G401.6 (cell line): ENCODE measurements around the gene ITGBL1.

Source experiments
- FAIRE-seq: peaks from 2 replicates; lab custom pipeline; 2012; peaks lifted over from hg19 to GRCh38; lab: Jason Lieb, UNC

The ITGBL1 gene

DNA sequence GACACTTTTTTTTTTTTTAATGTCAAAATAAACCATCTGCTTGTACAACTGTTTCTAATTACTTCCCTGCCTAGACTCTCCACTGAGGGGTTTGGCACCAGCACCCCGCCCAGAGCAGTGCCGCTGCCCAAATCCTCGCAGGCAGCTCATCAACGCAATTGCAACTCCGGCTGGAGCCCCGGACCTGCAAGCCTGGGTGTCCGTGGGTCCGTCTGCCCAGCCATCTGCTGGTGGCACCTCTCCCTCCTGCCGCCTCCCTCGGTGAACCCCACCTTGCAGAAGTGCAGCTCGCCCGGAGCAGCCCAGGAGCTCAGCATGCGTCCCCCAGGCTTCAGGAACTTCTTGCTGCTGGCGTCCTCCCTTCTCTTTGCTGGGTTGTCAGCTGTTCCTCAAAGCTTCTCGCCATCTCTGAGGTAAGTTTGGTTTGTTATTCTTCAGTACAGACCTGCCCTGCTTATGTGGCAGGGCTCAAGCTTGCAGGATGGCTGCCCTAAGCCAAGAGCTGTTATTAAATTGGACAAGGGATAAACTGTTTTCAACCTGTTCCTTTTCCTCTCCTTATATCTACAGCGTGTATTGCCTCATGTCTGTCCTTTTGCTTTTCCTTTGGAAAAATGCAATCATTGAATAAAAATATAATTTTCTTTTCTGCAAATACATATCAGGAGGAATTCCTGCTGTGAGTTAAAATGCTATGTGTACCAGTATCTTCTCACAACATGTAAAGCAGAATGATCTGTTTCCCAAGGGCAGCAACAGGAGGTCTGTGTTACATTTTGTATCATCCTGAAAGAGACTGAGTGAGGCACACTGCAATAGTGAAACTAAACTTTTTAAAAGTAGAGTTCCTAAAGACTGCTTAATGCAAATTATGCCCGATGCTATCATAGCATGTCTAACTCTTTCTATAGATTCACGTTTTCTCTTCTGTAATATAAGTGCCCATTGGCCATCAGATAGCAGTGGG is at the start of gene ITGBL1:
Gene ITGBL1, plus strand, starts transcription at position 157 of the 967 bp plus-strand sequence. Its CDS starts 159 bp downstream, at position 316.
- FAIRE-seq: no peak

- no peak for FAIRE-seq
Measured at GRCh38 chr13:101406791-101407190, 45.7 kb upstream of the ITGBL1 start.

- FAIRE-seq: no peak
Measured at GRCh38 chr13:101408154-101408553, 44.3 kb upstream of the ITGBL1 start.

DNA sequence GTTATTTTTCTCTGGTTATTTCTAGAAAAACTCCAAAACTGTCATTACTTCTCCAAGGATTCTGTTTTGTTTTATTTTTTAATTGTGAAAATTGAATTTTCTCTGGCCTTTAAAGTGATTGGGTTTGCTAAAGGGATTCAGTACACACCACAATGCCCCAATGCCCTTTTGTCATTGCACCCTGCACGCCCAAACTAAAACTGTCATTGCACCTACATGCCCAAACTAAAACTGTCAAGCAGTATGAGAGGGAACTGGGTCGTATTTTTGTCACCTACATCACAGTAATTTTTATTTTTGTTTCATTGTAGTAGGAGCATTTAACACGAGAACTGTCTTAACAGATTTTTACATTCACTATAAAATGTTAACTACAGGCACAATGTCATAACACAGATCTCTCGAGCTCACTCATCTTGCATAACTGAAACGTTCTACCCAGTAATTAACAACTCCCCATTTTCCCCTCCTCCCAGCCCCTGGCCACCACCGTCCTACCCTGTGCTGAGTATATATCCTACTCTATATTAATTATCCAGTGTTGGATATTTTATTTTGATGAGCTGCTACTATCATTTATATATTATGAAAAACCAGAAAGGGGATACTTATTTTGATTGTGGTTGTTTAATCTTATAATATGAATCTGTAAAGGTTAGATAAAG is 43.4 kb upstream of the ITGBL1 start:
- no peak for FAIRE-seq

- FAIRE-seq: no peak
Measured at GRCh38 chr13:101412076-101412475, 40.4 kb upstream of the ITGBL1 start.

- no peak for FAIRE-seq
Measured at GRCh38 chr13:101415358-101416174, 36.9 kb upstream of the ITGBL1 start.

- FAIRE-seq: no peak
Measured at GRCh38 chr13:101416181-101417042, 36.1 kb upstream of the ITGBL1 start, which contains the start of gene NALCN. TSS of gene NALCN (minus strand) at chr13:101416508. CDS start at chr13:101399126, 17,382 bp downstream.

GRCh38 chr13:101417043-101417406 is 35.5 kb upstream of the ITGBL1 start:
- FAIRE-seq: no peak

GRCh38 chr13:101417501-101417900 is 35.0 kb upstream of the ITGBL1 start:
- no peak for FAIRE-seq

GRCh38 chr13:101423872-101424271 is 28.6 kb upstream of the ITGBL1 start:
- FAIRE-seq: no peak

GRCh38 chr13:101424381-101425155 is 27.9 kb upstream of the ITGBL1 start:
- no peak for FAIRE-seq

DNA sequence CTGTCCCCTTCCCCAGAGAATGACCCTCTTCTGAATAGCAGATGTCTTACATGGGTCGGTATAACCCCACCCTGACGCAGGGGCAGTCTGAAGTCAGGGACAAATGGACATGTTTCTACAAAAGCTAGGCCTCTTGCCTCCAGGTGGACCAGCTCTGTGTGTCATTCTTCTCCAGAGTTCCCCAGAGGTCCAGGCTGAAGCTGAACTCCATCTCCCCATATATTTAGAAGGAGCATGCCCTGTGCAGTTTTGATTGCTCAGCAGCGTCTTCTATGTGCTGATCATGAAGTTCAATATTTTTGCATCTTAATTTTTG is 27.4 kb upstream of the ITGBL1 start:
- FAIRE-seq: no peak

DNA sequence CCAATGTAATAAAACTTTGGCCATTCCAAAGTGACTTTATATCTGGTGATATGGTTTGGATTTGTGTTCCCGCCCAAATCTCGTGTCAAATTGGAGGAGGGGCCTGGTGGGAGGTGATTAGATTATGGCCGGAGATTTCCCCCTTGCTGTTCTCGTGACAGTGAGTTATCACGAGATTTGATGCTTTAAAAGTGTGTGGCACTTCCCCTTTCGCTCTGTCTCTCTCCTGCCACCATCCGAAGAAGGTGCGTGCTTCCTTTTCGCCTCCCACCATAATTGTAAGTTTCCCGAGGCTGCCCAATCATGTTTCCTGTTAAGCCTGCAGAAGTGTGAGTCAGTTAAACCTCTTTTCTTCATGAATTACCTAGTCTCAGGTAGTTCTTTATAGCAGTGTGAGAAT is 26.9 kb upstream of the ITGBL1 start:
- no peak for FAIRE-seq

DNA sequence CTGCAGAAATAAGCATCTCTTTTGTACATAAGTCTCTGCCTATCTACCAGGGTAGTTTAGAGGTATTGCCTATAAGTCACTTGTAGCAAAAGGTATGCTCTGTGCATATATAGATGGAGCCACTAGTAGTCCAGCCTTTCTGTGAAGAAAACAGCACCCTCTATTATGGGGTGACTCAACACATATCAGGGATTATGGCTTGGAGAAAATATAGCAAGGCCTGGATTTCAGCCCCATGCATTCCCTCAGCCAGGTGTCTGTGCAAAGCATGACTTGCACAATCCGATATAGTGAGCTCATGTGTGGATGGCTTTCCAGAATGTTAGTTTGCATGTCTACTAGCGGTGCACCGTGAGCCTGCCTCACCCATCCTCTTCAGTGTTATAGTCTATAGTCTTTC is 22.7 kb upstream of the ITGBL1 start:
- FAIRE-seq: no peak

- no peak for FAIRE-seq
Measured at GRCh38 chr13:101433895-101434294, 18.6 kb upstream of the ITGBL1 start.

- no peak for FAIRE-seq
Measured at GRCh38 chr13:101434486-101434885, 18.0 kb upstream of the ITGBL1 start.

DNA sequence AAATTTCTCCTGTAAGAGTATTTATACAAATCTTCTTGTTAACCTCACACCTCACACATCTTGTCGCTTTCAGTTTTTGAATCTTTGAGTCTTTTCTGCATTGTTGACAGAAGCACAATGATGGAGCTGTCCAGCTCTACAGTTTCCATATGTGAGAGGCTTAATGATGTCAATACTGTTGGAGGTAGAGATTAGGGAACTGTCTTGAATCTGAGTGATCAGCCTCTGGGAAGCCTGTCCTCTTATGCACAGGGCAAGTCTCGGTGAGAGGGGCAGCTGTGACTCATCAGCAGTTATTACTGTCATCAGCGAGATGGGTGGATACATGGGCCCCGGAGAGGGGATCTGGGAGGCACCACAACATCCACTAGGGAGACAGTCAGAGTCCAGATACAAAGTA is 4.6 kb upstream of the ITGBL1 start:
- no peak for FAIRE-seq

DNA sequence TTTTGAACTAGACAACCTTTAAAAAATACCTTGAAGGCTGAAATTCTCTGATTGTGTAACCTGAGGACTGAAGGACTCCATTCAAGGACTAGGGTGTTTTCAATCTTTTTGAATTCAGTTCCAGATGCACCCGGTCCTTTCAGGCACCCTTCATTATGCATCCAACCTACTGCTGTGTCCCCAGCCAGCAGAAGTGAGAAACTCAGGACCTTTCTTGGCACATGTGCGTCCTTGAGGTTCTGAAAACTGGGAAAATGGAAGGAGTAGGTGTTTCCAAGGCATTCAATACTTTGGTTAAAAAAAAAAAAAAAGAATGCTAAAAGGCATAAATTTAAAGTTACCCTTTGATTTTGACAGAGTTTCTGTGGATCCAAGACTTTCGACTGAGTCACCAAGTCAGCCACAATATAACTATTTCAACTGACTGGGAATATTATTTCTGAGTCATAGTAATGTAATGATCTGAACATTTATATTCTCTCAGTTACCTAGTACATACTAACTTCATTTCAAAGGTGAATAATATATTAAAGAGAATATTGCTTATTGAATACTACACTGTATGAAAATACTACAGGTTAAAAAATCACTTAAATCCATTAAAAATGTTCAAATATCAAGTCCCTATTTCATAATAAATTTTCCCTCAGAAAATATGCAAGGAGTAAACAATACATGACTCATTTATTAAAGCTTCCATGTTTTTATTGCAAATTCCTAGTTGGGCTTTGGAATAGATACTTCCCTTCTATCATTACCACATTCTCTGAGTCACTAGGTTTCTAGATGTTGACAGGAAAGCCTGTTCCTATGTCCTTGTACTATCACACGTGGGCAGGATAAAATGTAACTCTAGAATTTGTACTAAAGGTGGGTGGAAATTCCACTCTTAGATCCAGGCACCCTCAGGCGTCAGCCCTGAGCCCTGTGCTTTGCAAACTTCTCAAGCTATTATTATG is 2.4 kb upstream of the ITGBL1 start:
- FAIRE-seq: no peak

- FAIRE-seq: no peak
Measured at GRCh38 chr13:101450749-101451130, 1.7 kb upstream of the ITGBL1 start.

- no peak for FAIRE-seq
Measured at GRCh38 chr13:101451641-101452040, 834 bp upstream of the ITGBL1 start.
